H1 (cell line): Measurements from ENCODE around the gene ABCC11. TPM values are rescaled to one million over a fixed set of nuclear protein-coding genes. Genes with fewer than 3 reads are reported as not detected.

Experiments used
- CTCF ChIA-PET: fragments of 300-600 bp; sonication (Branson Sonifier 250); formaldehyde crosslinking; loops from one replicate; lab custom pipeline; 2021; ENCODE audit not compliant: partially characterized antibody; lab: Charles Lee
- POLR2A ChIA-PET: fragments of 300-600 bp; sonication (Branson Sonifier 250); formaldehyde crosslinking; loops from one replicate; lab custom pipeline; 2021; ENCODE audit warnings: inconsistent platforms; ENCODE audit not compliant: partially characterized antibody; lab: Charles Lee
- DNase-seq, 2 experiments: peaks; one replicate each; pipeline versions ENCODE4 v3.0.0 to v3.0.0-alpha.2; 2010 to 2022; ENCODE audit warnings: low spot score in 2 of 2, low read depth in 1 of 2, mixed read lengths in 1 of 2
- FAIRE-seq: peaks from 2 replicates; lab custom pipeline; 2011; peaks lifted over from hg19 to GRCh38; lab: Jason Lieb, UNC
- H2AFZ ChIP-seq: 2 replicates; pipeline ENCODE4 v1.8.1; 2012; ENCODE audit warnings: low read length, inconsistent platforms
- H2AK5ac ChIP-seq: 2 replicates; pipeline ENCODE4 v1.6.1; 2013; ENCODE audit warnings: low read depth, low read length
- H2BK120ac ChIP-seq: replicated peaks from 2 replicates; pipeline ENCODE3; 2013; ENCODE audit warnings: low read depth, low read length, inconsistent platforms
- H2BK12ac ChIP-seq: 2 replicates; pipeline ENCODE4 v1.6.1; 2013; ENCODE audit warnings: low read depth, low read length
- H2BK15ac ChIP-seq: 2 replicates; pipeline ENCODE4 v1.6.1; 2013; ENCODE audit warnings: low read length
- H2BK20ac ChIP-seq: 2 replicates; pipeline ENCODE4 v1.6.1; 2013; ENCODE audit warnings: low read length
- H2BK5ac ChIP-seq: 2 replicates; pipeline ENCODE4 v1.6.1; 2013; ENCODE audit warnings: low read depth, low read length
- H3K14ac ChIP-seq: 2 replicates; pipeline ENCODE4 v1.6.1; 2013; ENCODE audit warnings: inconsistent platforms; ENCODE audit not compliant: insufficient read length
- H3K18ac ChIP-seq: 2 replicates; pipeline ENCODE4 v1.6.1; 2013; ENCODE audit warnings: low read length; ENCODE audit errors: extremely low read depth
- H3K23ac ChIP-seq: 2 replicates; pipeline ENCODE4 v1.6.1; 2013; ENCODE audit warnings: inconsistent platforms; ENCODE audit not compliant: insufficient read length
- H3K23me2 ChIP-seq: 2 replicates; pipeline ENCODE4 v1.6.1; 2013; ENCODE audit warnings: low read depth, low read length
- H3K27ac ChIP-seq: 2 replicates; pipeline ENCODE4 v1.6.1; 2011; ENCODE audit warnings: low read depth, low read length, inconsistent platforms
- H3K27me3 ChIP-seq, 4 experiments: replicated peaks in 1 of 4; 1 replicate in 1 of 4; 2 replicates in 3 of 4; pipeline versions ENCODE4 v1.6.1 to v1.8.1; 2011 to 2013; ENCODE audit warnings: low read length in 3 of 4, mild to moderate bottlenecking in 3 of 4, inconsistent platforms in 2 of 4, mixed read lengths in 2 of 4, moderate library complexity in 1 of 4; ENCODE audit not compliant: control insufficient read depth in 3 of 4, insufficient read depth in 3 of 4; ENCODE audit errors: extremely low read depth in 1 of 4
- H3K36me3 ChIP-seq, 4 experiments: 2 replicates each; pipeline versions ENCODE4 v1.6.1 to v1.8.1; 2011 to 2013; ENCODE audit warnings: mild to moderate bottlenecking in 4 of 4, low read length in 3 of 4, moderate library complexity in 2 of 4, control low read depth in 1 of 4, inconsistent platforms in 1 of 4; ENCODE audit not compliant: insufficient read depth in 4 of 4, control insufficient read depth in 2 of 4
- H3K4ac ChIP-seq: replicated peaks from 2 replicates; pipeline ENCODE3; 2013; ENCODE audit warnings: low read length, low read depth, mixed read lengths, inconsistent platforms; ENCODE audit not compliant: insufficient read length
- H3K4me1 ChIP-seq, 4 experiments: replicated peaks in 1 of 4; 1 replicate in 1 of 4; 2 replicates in 3 of 4; pipeline versions ENCODE4 v1.6.1 to v1.8.1; 2011 to 2013; ENCODE audit warnings: low read length in 3 of 4, inconsistent platforms in 2 of 4, mixed read lengths in 1 of 4; ENCODE audit not compliant: insufficient read depth in 4 of 4, control insufficient read depth in 3 of 4
- H3K4me2 ChIP-seq, 2 experiments: 2 replicates each; pipeline versions ENCODE4 v1.6.1 to v1.8.1; 2011 to 2013; ENCODE audit warnings: low read depth in 2 of 2, low read length in 2 of 2, control low read depth in 1 of 2, inconsistent platforms in 1 of 2, mild to moderate bottlenecking in 1 of 2; ENCODE audit not compliant: insufficient read depth in 1 of 2
- H3K4me3 ChIP-seq, 4 experiments: fragments of 200-600, 300-600 bp in 1 of 4; sonication (generic), shearing (Covaris generic), sonication (Bioruptor Twin) in 1 of 4; 2 replicates each; pipeline versions ENCODE4 v1.5.1 to v1.8.1; 2011 to 2016; ENCODE audit warnings: low read length in 4 of 4, low read depth in 3 of 4, control low read depth in 2 of 4, inconsistent platforms in 2 of 4, mild to moderate bottlenecking in 2 of 4, mixed read lengths in 1 of 4, moderate library complexity in 1 of 4; ENCODE audit not compliant: insufficient read depth in 2 of 4; ENCODE audit errors: extremely low read depth in 1 of 4
- H3K56ac ChIP-seq: replicated peaks from 2 replicates; pipeline ENCODE3; 2013; ENCODE audit warnings: low read depth, mild to moderate bottlenecking, mixed read lengths, low read length, inconsistent platforms; ENCODE audit not compliant: insufficient read length
- H3K79me1 ChIP-seq: 2 replicates; pipeline ENCODE4 v1.6.1; 2013; ENCODE audit warnings: low read depth, low read length, control low read depth
- H3K79me2 ChIP-seq, 2 experiments: 2 replicates each; pipeline versions ENCODE4 v1.6.1 to v1.8.1; 2012 to 2013; ENCODE audit warnings: low read length in 2 of 2, mild to moderate bottlenecking in 2 of 2, inconsistent platforms in 1 of 2; ENCODE audit not compliant: insufficient read depth in 2 of 2, control insufficient read depth in 1 of 2
- H3K9ac ChIP-seq, 4 experiments: replicated peaks in 1 of 4; 1 replicate in 1 of 4; 2 replicates in 3 of 4; pipeline versions ENCODE4 v1.6.1 to v1.8.1; 2011 to 2013; ENCODE audit warnings: low read depth in 3 of 4, low read length in 3 of 4, control low read depth in 2 of 4, mild to moderate bottlenecking in 2 of 4, moderate library complexity in 2 of 4, inconsistent platforms in 1 of 4; ENCODE audit errors: extremely low read depth in 1 of 4
- H3K9me3 ChIP-seq, 2 experiments: 2 replicates each; pipeline versions ENCODE4 v1.6.1 to v1.8.1; 2012 to 2013; ENCODE audit warnings: mild to moderate bottlenecking in 2 of 2, moderate library complexity in 2 of 2, control low read depth in 1 of 2, inconsistent platforms in 1 of 2, low read depth in 1 of 2, low read length in 1 of 2, mixed read lengths in 1 of 2; ENCODE audit not compliant: insufficient read depth in 2 of 2
- H4K20me1 ChIP-seq, 2 experiments: replicated peaks in 1 of 2; 2 replicates each; pipeline versions ENCODE3 to v1.8.1; 2011 to 2013; ENCODE audit warnings: inconsistent platforms in 2 of 2, low read length in 2 of 2, mild to moderate bottlenecking in 1 of 2; ENCODE audit not compliant: insufficient read depth in 2 of 2, control insufficient read depth in 1 of 2
- H4K5ac ChIP-seq: 2 replicates; pipeline ENCODE4 v1.6.1; 2013; ENCODE audit warnings: low read length, low read depth, mixed read lengths, inconsistent platforms; ENCODE audit not compliant: insufficient read length
- H4K8ac ChIP-seq: 2 replicates; pipeline ENCODE4 v1.8.0; 2013; ENCODE audit warnings: mild to moderate bottlenecking, moderate library complexity, low read length, inconsistent platforms; ENCODE audit not compliant: insufficient read depth; ENCODE audit errors: extremely low read depth
- H4K91ac ChIP-seq: replicated peaks from 2 replicates; pipeline ENCODE3; 2013; ENCODE audit warnings: low read length, mixed read lengths, inconsistent platforms; ENCODE audit not compliant: insufficient read length
- BCL11A ChIP-seq, 2 experiments: IDR thresholded peaks; one replicate each; pipeline ENCODE4 v1.6.1; 2011; ENCODE audit warnings: low read depth in 2 of 2, low read length in 2 of 2, mild to moderate bottlenecking in 2 of 2
- CBX5 ChIP-seq: fragments of 300-800, 300-1000 bp; sonication (generic); IDR thresholded peaks from 2 replicates; pipeline ENCODE4 v1.7.1; 2016; ENCODE audit warnings: antibody characterized with exemption, low read length, low read depth
- GTF2F1 ChIP-seq: IDR thresholded peaks from 2 replicates; pipeline ENCODE4 v1.6.1; 2012; ENCODE audit warnings: low read depth, low read length, improper control_type of control experiment, borderline replicate concordance
- JUN ChIP-seq: IDR thresholded peaks from 2 replicates; pipeline ENCODE4 v1.6.1; 2011; ENCODE audit warnings: low read depth, mild to moderate bottlenecking, improper control_type of control experiment, low read length
- KDM1A ChIP-seq: fragments of 200-600, 300-600 bp; sonication (generic); IDR thresholded peaks from 2 replicates; pipeline ENCODE4 v1.7.1; 2016; ENCODE audit warnings: mild to moderate bottlenecking, low read length, borderline replicate concordance
- NRF1 ChIP-seq: IDR thresholded peaks from 2 replicates; pipeline ENCODE4 v1.6.1; 2011; ENCODE audit warnings: mild to moderate bottlenecking, low read depth, low read length, improper control_type of control experiment
- POLR2AphosphoS5 ChIP-seq: IDR thresholded peaks from 2 replicates; pipeline ENCODE4 v1.6.1; 2011; ENCODE audit warnings: low read depth, low read length
- RNF2 ChIP-seq: fragments of 200-900, 300-1000 bp; sonication (generic); IDR thresholded peaks from 2 replicates; pipeline ENCODE4 v1.7.1; 2016; ENCODE audit warnings: borderline replicate concordance, low read depth, mild to moderate bottlenecking, antibody characterized with exemption, low read length; ENCODE audit not compliant: poor library complexity, severe bottlenecking; ENCODE audit errors: missing control alignments
- SIX5 ChIP-seq: IDR thresholded peaks from 2 replicates; pipeline ENCODE4 v1.6.1; 2011; ENCODE audit warnings: mild to moderate bottlenecking, low read depth, low read length
- TEAD4 ChIP-seq: IDR thresholded peaks from 2 replicates; pipeline ENCODE4 v1.6.1; 2012; ENCODE audit warnings: low read depth, low read length, inconsistent platforms, mixed read lengths
- ZNF274 ChIP-seq: IDR thresholded peaks from 2 replicates; pipeline ENCODE4 v1.7.0; 2012; ENCODE audit warnings: low read length, borderline replicate concordance; ENCODE audit errors: extremely low read depth
- WGBS, 2 experiments: shearing (Covaris generic) in 1 of 2; methylation state at CpG; one replicate each; pipeline versions ENCODE4 v1.1.6 to v1.1.7; 2013 to 2015; ENCODE audit warnings: low lambda C conversion rate in 2 of 2, mixed read lengths in 2 of 2, inconsistent platforms in 1 of 2, low coverage in 1 of 2, missing lambda C conversion rate in 1 of 2; ENCODE audit not compliant: insufficient replicate concordance in 2 of 2, insufficient coverage in 1 of 2, insufficient read length in 1 of 2; ENCODE audit errors: extremely low coverage in 1 of 2, missing lambda C conversion rate in 1 of 2; 5-methylcytosine and 5-hydroxymethylcytosine counted together
- polyA plus RNA-seq, 7 experiments: library from polyadenylated mRNA; depleted of rRNA in 3 of 7; stranded (reverse) in 5 of 7; unstranded in 2 of 7; fragments of >200 nt in 5 of 7; fragments of 200-250 nt in 2 of 7; gene quantifications; 1 replicate in 5 of 7; 2 replicates in 1 of 7; 4 replicates in 1 of 7; pipeline versions ENCODE4 v1.2.1 to v1.2.3, GENCODE V29; 2011 to 2013; ENCODE audit warnings: missing spikeins in 2 of 7, mixed read lengths in 2 of 7
- total RNA-seq: library from RNA; stranded (reverse); fragmentation: NEBNext Ultra II Directional; extraction: Animal tissue kit (Norgen Biotek cat#: 25700); gene quantifications from 2 replicates; pipeline ENCODE4 v1.2.1, GENCODE V29; 2021
- TF ChIP-seq, protein P1 (sequence below): IDR thresholded peaks from 2 replicates; pipeline ENCODE4 v1.6.1; 2012; ENCODE audit warnings: low read length, inconsistent platforms
- TF ChIP-seq, protein P2 (sequence below): IDR thresholded peaks from 2 replicates; pipeline ENCODE4 v1.6.1; 2012; ENCODE audit warnings: inconsistent platforms

ABCC11 gene
- total and polyA plus RNA-seq, 2 of the 8 experiments (the other 6 are each of a cell fraction or from before 2014, with no cell fraction given), result 0.06 TPM; not detected in 1

DNA sequence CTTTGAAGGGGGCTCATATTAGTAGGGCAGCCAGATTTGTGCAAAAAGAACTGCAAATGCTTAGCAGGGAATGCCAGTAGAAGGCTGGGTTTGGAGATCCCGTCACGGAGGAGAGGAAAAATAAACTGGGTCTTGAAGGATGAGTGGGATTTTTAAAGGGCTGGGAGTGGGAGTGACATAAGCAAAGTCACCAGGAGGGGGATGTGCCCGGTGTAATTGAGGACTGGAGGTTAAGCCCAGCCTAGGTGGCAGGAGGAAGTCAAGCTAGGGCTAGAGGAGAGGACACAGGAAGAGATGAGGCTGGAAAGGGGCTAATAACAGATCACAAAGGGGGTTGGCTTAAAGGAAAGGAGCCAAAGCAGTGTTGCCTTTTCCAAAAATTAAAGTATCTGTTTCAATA lies 26.4 kb downstream of the ABCC11 start:
- no peaks in the 10 kb centered on the region for H3K27me3 ChIP-seq
- no peak overlapping the region for H2BK5ac ChIP-seq
- no peak overlapping the region for H2BK20ac ChIP-seq
- H3K56ac ChIP-seq, result no peak overlapping the region
- no peak overlapping the region for H2AFZ ChIP-seq
- no peak overlapping the region for H3K4me2 ChIP-seq
- H3K4me1 ChIP-seq, result no peaks in the 10 kb centered on the region
- WGBS, 2 experiments, result 90% methylated on average over 3 of the region's 3 CpGs; no CpG with 5 or more reads in 1 of the 2 experiments
- no peaks in the 10 kb centered on the region for H3K9me3 ChIP-seq
- no peak overlapping the region for H3K4me3 ChIP-seq
- H4K5ac ChIP-seq, result no peak overlapping the region
- no peaks in the 10 kb centered on the region for H3K23me2 ChIP-seq
- ChIA-PET CTCF (interaction anchor here (0.6 kb wide), 1 partner anchor 96 kb away, joined by 3 read pairs; no protein-coding TSS in a partner anchor), POLR2A (no interaction called here)
- DNase-seq, result no peak
- no peak overlapping the region for H3K27ac ChIP-seq
- no peak overlapping the region for H4K91ac ChIP-seq
- no peak overlapping the region for H2BK120ac ChIP-seq
- H2BK15ac ChIP-seq, result no peak overlapping the region
- H3K23ac ChIP-seq, result no peak overlapping the region
- no peak overlapping the region for H3K14ac ChIP-seq
- H4K20me1 ChIP-seq, result no peaks in the 10 kb centered on the region
- no peak overlapping the region for H2BK12ac ChIP-seq
- H3K9ac ChIP-seq, result no peak overlapping the region
- H2AK5ac ChIP-seq, result no peak overlapping the region
- no peak overlapping the region for H4K8ac ChIP-seq
- H3K79me2 ChIP-seq, result no peaks in the 10 kb centered on the region
- no peak for FAIRE-seq
- H3K4ac ChIP-seq, result no peak overlapping the region
- no peaks in the 10 kb centered on the region for H3K79me1 ChIP-seq
- H3K36me3 ChIP-seq, result no peaks in the 10 kb centered on the region
- no peak overlapping the region for H3K18ac ChIP-seq
- TF ChIP-seq NRF1 (no peak), POLR2AphosphoS5 (no peak), TEAD4 (no peak), RNF2 (no peak), SIX5 (no peak), BCL11A (IDR thresholded peaks at IDR 0.05; ENCODE audit: low read depth in 2 of 2, low read length in 2 of 2) (no peak), JUN (no peak), KDM1A (no peak), ZNF274 (no peak), GTF2F1 (no peak), CBX5 (no peak)
- TF ChIP-seq, protein P1, sequence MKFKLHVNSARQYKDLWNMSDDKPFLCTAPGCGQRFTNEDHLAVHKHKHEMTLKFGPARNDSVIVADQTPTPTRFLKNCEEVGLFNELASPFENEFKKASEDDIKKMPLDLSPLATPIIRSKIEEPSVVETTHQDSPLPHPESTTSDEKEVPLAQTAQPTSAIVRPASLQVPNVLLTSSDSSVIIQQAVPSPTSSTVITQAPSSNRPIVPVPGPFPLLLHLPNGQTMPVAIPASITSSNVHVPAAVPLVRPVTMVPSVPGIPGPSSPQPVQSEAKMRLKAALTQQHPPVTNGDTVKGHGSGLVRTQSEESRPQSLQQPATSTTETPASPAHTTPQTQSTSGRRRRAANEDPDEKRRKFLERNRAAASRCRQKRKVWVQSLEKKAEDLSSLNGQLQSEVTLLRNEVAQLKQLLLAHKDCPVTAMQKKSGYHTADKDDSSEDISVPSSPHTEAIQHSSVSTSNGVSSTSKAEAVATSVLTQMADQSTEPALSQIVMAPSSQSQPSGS, result no peak
- TF ChIP-seq, protein P2, sequence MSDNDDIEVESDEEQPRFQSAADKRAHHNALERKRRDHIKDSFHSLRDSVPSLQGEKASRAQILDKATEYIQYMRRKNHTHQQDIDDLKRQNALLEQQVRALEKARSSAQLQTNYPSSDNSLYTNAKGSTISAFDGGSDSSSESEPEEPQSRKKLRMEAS, result no peak
